Left forelimb (tissue), 1 donor: ENCODE results near the gene KLHL1.
"Not testable (repeated sequence)": the region's sequence is repeated elsewhere in the genome, so short reads cannot be mapped to it uniquely, and the experiment has no call there.

ENCODE experiments used
- DNase-seq: peaks from one replicate; pipeline ENCODE4 v3.0.0-alpha.2; 2018; ENCODE audit warnings: low spot score

KLHL1 gene

GRCh38 chr13:70108356-70109105 lies at the start of gene KLHL1:
TSS of gene KLHL1 (minus strand) at chr13:70108452. CDS start at chr13:70107699, 753 bp downstream.
- DNase-seq, result no peak

GRCh38 chr13:70142658-70143057 lies 34.4 kb upstream of the KLHL1 start:
- not testable (repeated sequence) for DNase-seq

- DNase-seq, result no peak
These were observed 19.8 kb upstream of the KLHL1 start for GRCh38 chr13:70128098-70128497.

- DNase-seq, result no peak
These were observed 17.4 kb upstream of the KLHL1 start for GRCh38 chr13:70125693-70126092.

- DNase-seq, result no peak
These were observed 9.2 kb upstream of the KLHL1 start for GRCh38 chr13:70117338-70117905.

GRCh38 chr13:70107498-70108281 lies 562 bp downstream of the KLHL1 start, which contains the start of gene ATXN8OS:
TSS of gene ATXN8OS (plus strand) at chr13:70107826.
- no peak for DNase-seq

- DNase-seq, result no peak
These were observed 1.1 kb downstream of the KLHL1 start for GRCh38 chr13:70107125-70107497.

GRCh38 chr13:70104481-70104880 lies 3.8 kb downstream of the KLHL1 start:
- DNase-seq, result no peak

- no peak for DNase-seq
These were observed 9.6 kb downstream of the KLHL1 start for GRCh38 chr13:70098669-70099068.

- no peak for DNase-seq
These were observed 18.1 kb downstream of the KLHL1 start for GRCh38 chr13:70090036-70090723.

GRCh38 chr13:70088926-70089325 lies 19.3 kb downstream of the KLHL1 start:
- no peak for DNase-seq

GRCh38 chr13:70087247-70087646 lies 21.0 kb downstream of the KLHL1 start:
- no peak for DNase-seq

GRCh38 chr13:70080012-70080411 lies 28.2 kb downstream of the KLHL1 start:
- no peak for DNase-seq

- no peak for DNase-seq
These were observed 53.7 kb downstream of the KLHL1 start for GRCh38 chr13:70054572-70054971.

GRCh38 chr13:70051531-70051930 lies 56.7 kb downstream of the KLHL1 start:
- DNase-seq, result no peak

GRCh38 chr13:70043685-70044084 lies 64.6 kb downstream of the KLHL1 start:
- DNase-seq, result no peak

GRCh38 chr13:70042193-70042592 lies 66.1 kb downstream of the KLHL1 start:
- no peak for DNase-seq

GRCh38 chr13:70034286-70034685 lies 74.0 kb downstream of the KLHL1 start:
- DNase-seq, result no peak

GRCh38 chr13:70027551-70027950 lies 80.7 kb downstream of the KLHL1 start:
- no peak for DNase-seq

- DNase-seq, result no peak
These were observed 84.7 kb downstream of the KLHL1 start for GRCh38 chr13:70023516-70023915.

GRCh38 chr13:70022646-70023045 lies 85.6 kb downstream of the KLHL1 start:
- no peak for DNase-seq

GRCh38 chr13:70016116-70016515 lies 92.1 kb downstream of the KLHL1 start:
- no peak for DNase-seq
